KOPT-K1 (cell line): ENCODE measurements around the gene CAPN14.

Experiments used
- H3K27ac ChIP-seq: fragments of 200-600 bp; sonication (generic); 2 replicates; pipeline ENCODE4 v1.5.1; 2016; ENCODE audit warnings: antibody characterized with exemption, mild to moderate bottlenecking, low read depth, low read length; ENCODE audit not compliant: poor library complexity, severe bottlenecking
- H3K36me3 ChIP-seq: fragments of 200-600 bp; sonication (generic); 2 replicates; pipeline ENCODE4 v1.5.1; 2017; ENCODE audit warnings: antibody characterized with exemption, mild to moderate bottlenecking, low read length, moderate library complexity; ENCODE audit not compliant: insufficient read depth
- H3K9me3 ChIP-seq: fragments of 200-600 bp; sonication (generic); 2 replicates; pipeline ENCODE4 v1.5.1; 2017; ENCODE audit warnings: antibody characterized with exemption, low read length, mild to moderate bottlenecking; ENCODE audit not compliant: insufficient read depth, poor library complexity, severe bottlenecking

CAPN14 gene

GRCh38 chr2:31249009-31249690 is 31.8 kb upstream of the CAPN14 start:
- Histone ChIP-seq H3K9me3 (no peaks in the 10 kb centered on the region), H3K27ac (no peak overlapping the region), H3K36me3 (no peaks in the 10 kb centered on the region)

- Histone ChIP-seq H3K9me3 (no peaks in the 10 kb centered on the region), H3K36me3 (no peaks in the 10 kb centered on the region), H3K27ac (no peak overlapping the region)
These were observed 30.8 kb upstream of the CAPN14 start for GRCh38 chr2:31248139-31248538.

GRCh38 chr2:31247711-31248110 is 30.4 kb upstream of the CAPN14 start:
- no peaks in the 10 kb centered on the region for H3K36me3 ChIP-seq
- H3K27ac ChIP-seq, result no peak overlapping the region
- no peaks in the 10 kb centered on the region for H3K9me3 ChIP-seq

GRCh38 chr2:31246184-31246852 is 29.0 kb upstream of the CAPN14 start:
- Histone ChIP-seq H3K27ac (no peak overlapping the region), H3K9me3 (no peaks in the 10 kb centered on the region), H3K36me3 (no peaks in the 10 kb centered on the region)

- no peaks in the 10 kb centered on the region for H3K9me3 ChIP-seq
- H3K27ac ChIP-seq, result no peak overlapping the region
- H3K36me3 ChIP-seq, result no peaks in the 10 kb centered on the region
These were observed 26.8 kb upstream of the CAPN14 start for GRCh38 chr2:31244101-31244500.

GRCh38 chr2:31243053-31243452 is 25.7 kb upstream of the CAPN14 start:
- Histone ChIP-seq H3K27ac (no peak overlapping the region), H3K36me3 (no peaks in the 10 kb centered on the region), H3K9me3 (no peaks in the 10 kb centered on the region)

GRCh38 chr2:31241625-31242270 is 24.4 kb upstream of the CAPN14 start:
- no peaks in the 10 kb centered on the region for H3K36me3 ChIP-seq
- no peak overlapping the region for H3K27ac ChIP-seq

GRCh38 chr2:31240381-31241365 is 23.4 kb upstream of the CAPN14 start:
- Histone ChIP-seq H3K9me3 (no peaks in the 10 kb centered on the region), H3K36me3 (no peaks in the 10 kb centered on the region), H3K27ac (no peak overlapping the region)

More at GRCh38 chr2:31241625-31242270, 24.4 kb upstream of the CAPN14 start:
- no peaks in the 10 kb centered on the region for H3K9me3 ChIP-seq

GRCh38 chr2:31239593-31240177 is 22.4 kb upstream of the CAPN14 start:
- Histone ChIP-seq H3K36me3 (no peaks in the 10 kb centered on the region), H3K9me3 (no peaks in the 10 kb centered on the region), H3K27ac (no peak overlapping the region)

GRCh38 chr2:31238906-31239592 is 21.7 kb upstream of the CAPN14 start:
- Histone ChIP-seq H3K36me3 (no peaks in the 10 kb centered on the region), H3K9me3 (no peaks in the 10 kb centered on the region), H3K27ac (no peak overlapping the region)

- H3K36me3 ChIP-seq, result no peaks in the 10 kb centered on the region
- H3K9me3 ChIP-seq, result no peaks in the 10 kb centered on the region
- H3K27ac ChIP-seq, result no peak overlapping the region
These were observed 21.0 kb upstream of the CAPN14 start for GRCh38 chr2:31238126-31238905.

- Histone ChIP-seq H3K9me3 (no peaks in the 10 kb centered on the region), H3K36me3 (no peaks in the 10 kb centered on the region), H3K27ac (no peak overlapping the region)
These were observed 20.2 kb upstream of the CAPN14 start for GRCh38 chr2:31237348-31238017.
